BJ (cell line): Measurements from ENCODE around the gene TM2D3. TPM values are rescaled to one million over a fixed set of nuclear protein-coding genes. Genes with fewer than 3 reads are reported as not detected.
"Not testable (repeated sequence)": the region's sequence is repeated elsewhere in the genome, so short reads cannot be mapped to it uniquely, and the experiment has no call there.

Experiments
- CTCF ChIA-PET: fragments of 350-600 bp; formaldehyde crosslinking; extraction: SDS; loops from one replicate; lab custom pipeline; 2021; ENCODE audit warnings: antibody characterized with exemption, inconsistent platforms; lab: Yijun Ruan, JAX
- POLR2A ChIA-PET: fragments of 300-600 bp; sonication (Branson Sonifier 250); formaldehyde crosslinking; extraction: SDS; loops from one replicate; lab custom pipeline; 2021; ENCODE audit warnings: antibody characterized with exemption; lab: Charles Lee
- DNase-seq: peaks from one replicate; pipeline ENCODE4 v3.0.0-alpha.2; 2011; ENCODE audit warnings: low read depth
- H3K27me3 ChIP-seq: 2 replicates; pipeline ENCODE4 v1.6.0; 2011; ENCODE audit warnings: low read length; ENCODE audit not compliant: control insufficient read depth, insufficient read depth
- H3K36me3 ChIP-seq: 2 replicates; pipeline ENCODE4 v1.5.1; 2011; ENCODE audit warnings: low read length; ENCODE audit not compliant: control insufficient read depth, insufficient read depth
- H3K4me3 ChIP-seq: 2 replicates; pipeline ENCODE4 v1.5.1; 2011; ENCODE audit warnings: low read depth, mild to moderate bottlenecking, control low read depth, low read length
- polyA plus RNA-seq: library from polyadenylated mRNA; depleted of rRNA; stranded (reverse); fragments of >200 nt; gene quantifications from 2 replicates; pipeline ENCODE4 v1.2.3, GENCODE V29; 2011
- TF ChIP-seq, protein P1 (sequence below): IDR thresholded peaks from 2 replicates; pipeline ENCODE4 v1.5.1; 2011; ENCODE audit warnings: low read depth, mild to moderate bottlenecking, control low read depth, inconsistent platforms, low read length, moderate library complexity; ENCODE audit not compliant: insufficient read depth

The TM2D3 gene
- polyA plus RNA-seq, 1 experiment: 34.7 TPM

DNA sequence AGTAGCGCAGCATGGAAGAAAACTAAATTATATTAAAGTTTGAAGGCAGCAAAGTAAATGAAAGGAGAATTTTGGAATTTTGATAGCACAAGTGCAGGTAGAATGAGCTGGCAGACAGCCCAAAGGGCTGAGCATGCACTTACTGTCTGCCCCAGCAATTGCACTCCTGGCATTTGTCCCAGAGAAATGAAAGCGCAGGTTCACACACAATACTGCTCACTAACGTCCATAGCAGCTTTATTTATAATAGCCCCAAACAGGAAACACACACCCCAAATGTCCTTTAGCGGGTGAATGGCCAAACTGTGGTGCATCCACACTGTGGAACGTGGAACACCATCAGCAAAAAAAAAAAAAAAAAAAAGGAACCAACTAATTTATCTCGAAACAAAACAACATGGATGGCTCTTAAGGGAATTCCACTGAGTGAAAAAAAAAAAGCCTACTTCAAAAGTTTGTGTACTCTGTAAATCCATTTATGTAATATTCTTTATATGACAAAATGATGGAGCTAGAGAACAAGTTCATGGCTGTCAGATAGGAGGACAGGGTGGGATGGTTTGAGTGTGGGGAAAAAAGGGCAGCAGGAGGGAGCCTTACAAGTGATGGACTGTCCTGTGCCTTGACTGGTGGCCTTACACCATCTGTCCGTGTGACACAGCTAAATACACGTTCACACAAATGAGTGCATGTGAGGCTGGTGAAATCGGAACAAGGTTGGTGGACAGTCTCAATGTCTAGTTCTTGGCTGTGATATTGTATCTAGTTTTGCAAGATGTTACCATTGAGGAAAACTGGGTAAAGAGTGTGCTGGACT, 6.0 kb upstream of the TM2D3 start:
- TF ChIP-seq, protein P1, sequence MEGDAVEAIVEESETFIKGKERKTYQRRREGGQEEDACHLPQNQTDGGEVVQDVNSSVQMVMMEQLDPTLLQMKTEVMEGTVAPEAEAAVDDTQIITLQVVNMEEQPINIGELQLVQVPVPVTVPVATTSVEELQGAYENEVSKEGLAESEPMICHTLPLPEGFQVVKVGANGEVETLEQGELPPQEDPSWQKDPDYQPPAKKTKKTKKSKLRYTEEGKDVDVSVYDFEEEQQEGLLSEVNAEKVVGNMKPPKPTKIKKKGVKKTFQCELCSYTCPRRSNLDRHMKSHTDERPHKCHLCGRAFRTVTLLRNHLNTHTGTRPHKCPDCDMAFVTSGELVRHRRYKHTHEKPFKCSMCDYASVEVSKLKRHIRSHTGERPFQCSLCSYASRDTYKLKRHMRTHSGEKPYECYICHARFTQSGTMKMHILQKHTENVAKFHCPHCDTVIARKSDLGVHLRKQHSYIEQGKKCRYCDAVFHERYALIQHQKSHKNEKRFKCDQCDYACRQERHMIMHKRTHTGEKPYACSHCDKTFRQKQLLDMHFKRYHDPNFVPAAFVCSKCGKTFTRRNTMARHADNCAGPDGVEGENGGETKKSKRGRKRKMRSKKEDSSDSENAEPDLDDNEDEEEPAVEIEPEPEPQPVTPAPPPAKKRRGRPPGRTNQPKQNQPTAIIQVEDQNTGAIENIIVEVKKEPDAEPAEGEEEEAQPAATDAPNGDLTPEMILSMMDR: no peak
- DNase-seq: no peak
- Histone ChIP-seq H3K4me3 (no peak overlapping the region), H3K27me3 (no peaks in the 10 kb centered on the region), H3K36me3 (peaks cover 2% of the 10 kb centered on the region; the same call in 1 of the 2 replicates)
- CTCF ChIA-PET: interaction anchor here (0.6 to 1.2 kb wide), 4 partner anchors 11 to 115 kb away, joined by 3 read pairs; no protein-coding TSS in a partner anchor
- POLR2A ChIA-PET: no interaction called here

DNA sequence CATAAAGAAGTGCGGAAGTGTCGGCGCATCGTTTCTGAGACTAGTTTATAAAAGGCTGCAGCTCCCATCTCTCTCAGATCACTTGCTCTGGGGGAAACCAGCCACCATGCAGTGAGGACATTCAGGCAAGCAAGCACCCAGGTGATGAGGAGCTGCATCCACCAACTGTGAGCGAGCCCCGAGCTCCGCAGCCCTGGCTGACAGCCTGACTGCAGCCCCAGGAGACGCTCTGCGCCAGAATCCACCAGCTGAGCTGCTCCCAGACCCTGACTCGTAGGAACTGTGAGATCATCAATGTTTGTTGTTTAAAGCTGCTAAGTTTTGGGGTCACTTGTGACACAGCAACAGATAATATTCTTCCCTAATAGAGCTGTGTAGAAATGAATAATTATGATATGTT, 5.0 kb upstream of the TM2D3 start:
- peaks cover 2% of the 10 kb centered on the region; the same call in 1 of the 2 replicates for H3K36me3 ChIP-seq
- TF ChIP-seq, protein P1: no peak
- ChIA-PET POLR2A (no interaction called here), CTCF (interaction anchor here (1.0 to 1.2 kb wide), 2 partner anchors 15 to 16 kb away, joined by 3 read pairs; no protein-coding TSS in a partner anchor)
- H3K27me3 ChIP-seq: no peaks in the 10 kb centered on the region
- no peak overlapping the region for H3K4me3 ChIP-seq
- no peak for DNase-seq

DNA sequence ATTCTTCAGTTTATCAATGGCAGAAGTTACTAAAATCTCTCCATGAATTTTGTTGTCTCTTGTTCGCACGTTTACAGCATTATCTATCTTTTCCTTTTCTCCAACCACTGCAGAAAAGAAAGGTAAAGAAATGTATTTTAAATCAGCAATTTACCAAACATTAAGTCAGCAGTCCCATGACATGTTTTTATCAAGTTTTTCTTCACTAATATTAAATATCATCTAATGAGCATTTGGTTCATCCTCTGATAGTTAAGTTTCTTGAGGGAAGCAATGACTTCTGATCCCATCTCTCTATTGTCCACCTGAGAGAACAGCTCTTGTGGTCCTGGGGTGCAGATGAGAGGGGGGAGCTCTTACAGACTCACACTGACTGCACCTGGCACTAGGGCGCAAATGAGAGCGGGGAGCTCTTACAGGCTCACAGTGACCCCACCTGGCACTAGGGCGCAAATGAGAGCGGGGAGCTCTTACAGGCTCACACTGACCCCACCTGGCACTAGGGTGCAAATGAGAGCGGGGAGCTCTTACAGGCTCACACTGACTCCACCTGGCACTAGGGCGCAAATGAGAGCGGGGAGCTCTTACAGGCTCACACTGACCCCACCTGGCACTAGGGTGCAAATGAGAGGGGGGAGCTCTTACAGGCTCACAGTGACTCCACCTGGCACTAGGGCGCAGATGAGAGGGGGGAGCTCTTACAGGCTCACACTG, 2.6 kb upstream of the TM2D3 start:
- H3K36me3 ChIP-seq, CTCF ChIA-PET, POLR2A ChIA-PET, DNase-seq, H3K4me3 ChIP-seq, H3K27me3 ChIP-seq: not testable (repeated sequence)

DNA sequence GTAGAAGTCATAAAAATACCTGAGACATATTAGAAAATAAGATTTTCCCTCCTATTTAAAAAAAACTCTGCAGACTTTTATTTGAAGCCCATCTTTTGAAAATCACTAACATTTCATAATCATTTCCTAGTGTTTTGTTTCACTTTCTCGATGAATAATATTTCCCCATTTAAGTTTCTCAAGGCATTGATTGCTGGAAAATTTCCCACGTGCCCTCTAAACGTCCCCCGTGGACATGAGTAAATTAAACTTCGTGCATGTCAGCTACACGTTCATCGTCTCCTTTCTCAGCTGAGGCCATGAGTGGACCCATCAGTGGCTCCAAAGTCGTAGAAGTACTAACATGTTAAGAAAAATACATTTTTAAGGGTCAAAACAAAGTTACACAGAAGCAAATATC, 2.0 kb upstream of the TM2D3 start:
- TF ChIP-seq, protein P1: no peak
- Histone ChIP-seq H3K36me3 (peaks cover 2% of the 10 kb centered on the region; the same call in 1 of the 2 replicates), H3K4me3 (no peak overlapping the region), H3K27me3 (no peaks in the 10 kb centered on the region)
- ChIA-PET CTCF (interaction anchor here (0.6 to 1.5 kb wide), 3 partner anchors 17 to 382 kb away, joined by 3 read pairs; no protein-coding TSS in a partner anchor), POLR2A (no interaction called here)
- no peak for DNase-seq

DNA sequence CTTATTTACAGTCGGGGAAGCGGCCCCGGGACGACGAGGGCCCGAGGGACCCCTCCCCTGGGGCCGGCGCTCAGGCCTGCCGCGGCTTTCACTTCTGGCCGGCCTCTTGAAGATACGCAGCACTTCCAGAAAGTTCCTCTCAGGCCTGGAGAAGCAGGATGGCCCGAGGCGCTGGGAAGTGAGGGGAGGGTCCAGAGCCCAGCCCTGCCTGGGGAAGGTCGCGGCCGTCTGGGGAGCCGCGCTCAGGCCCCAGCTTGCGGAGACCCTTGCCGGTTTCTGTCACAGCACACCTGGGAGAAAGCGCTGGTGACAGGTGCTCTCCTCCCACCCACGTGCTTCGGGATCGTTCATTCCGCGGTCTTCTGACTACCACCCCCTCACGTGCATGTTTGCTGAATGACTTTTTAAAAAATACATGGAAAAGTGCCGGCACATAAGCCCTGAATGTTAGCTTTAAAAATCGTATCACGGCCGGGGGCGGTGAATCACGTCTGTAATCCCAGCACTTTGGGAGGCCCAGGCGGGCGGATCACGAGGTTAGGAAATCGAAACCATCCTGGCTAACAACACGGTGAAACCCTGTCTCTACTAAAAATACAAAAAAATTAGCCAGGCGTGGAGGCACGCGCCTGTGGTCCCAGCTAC, 727 bp upstream of the TM2D3 start:
- no peak for DNase-seq
- no peaks in the 10 kb centered on the region; the same call in 1 of the 2 replicates for H3K36me3 ChIP-seq
- H3K27me3 ChIP-seq: no peaks in the 10 kb centered on the region
- POLR2A ChIA-PET: no interaction called here
- TF ChIP-seq, protein P1: no peak
- CTCF ChIA-PET: interaction anchor here (1.1 to 1.5 kb wide), 2 partner anchors 16 to 58 kb away, joined by 3 read pairs; no protein-coding TSS in a partner anchor
- peak overlapping the region; percentile 75 for H3K4me3 ChIP-seq
